ENCODE measurements around the gene PDE1C. TPM values are rescaled to one million over a fixed set of nuclear protein-coding genes. Genes with fewer than 3 reads are reported as not detected.

The PDE1C gene
- total RNA-seq, 1 donor from 2014 or later, result 0.03 TPM

- no peak for DNase-seq (ENCODE audit: low read depth)
Observed at GRCh38 chr7:31950091-31950755, 120.0 kb downstream of the PDE1C start.

GRCh38 chr7:31948029-31948428 is 122.2 kb downstream of the PDE1C start:
- DNase-seq (ENCODE audit: low read depth), result peak; percentile 5

- no peak for DNase-seq (ENCODE audit: low read depth)
Observed at GRCh38 chr7:31940167-31940566, 130.0 kb downstream of the PDE1C start.

- DNase-seq (ENCODE audit: low read depth), result no peak
Observed at GRCh38 chr7:31939076-31939475, 131.1 kb downstream of the PDE1C start.

- no peak for DNase-seq (ENCODE audit: low read depth)
Observed at GRCh38 chr7:31938650-31939049, 131.6 kb downstream of the PDE1C start.

- DNase-seq (ENCODE audit: low read depth), result no peak
Observed at GRCh38 chr7:31937982-31938381, 132.2 kb downstream of the PDE1C start.

- no peak for DNase-seq (ENCODE audit: low read depth)
Observed at GRCh38 chr7:31935124-31936054, 134.8 kb downstream of the PDE1C start.

GRCh38 chr7:31934551-31934950 is 135.7 kb downstream of the PDE1C start:
- no peak for DNase-seq (ENCODE audit: low read depth)

- no peak for DNase-seq (ENCODE audit: low read depth)
Observed at GRCh38 chr7:31933481-31933880, 136.7 kb downstream of the PDE1C start.

GRCh38 chr7:31926991-31927584 is 143.1 kb downstream of the PDE1C start:
- DNase-seq (ENCODE audit: low read depth), result no peak

- DNase-seq (ENCODE audit: low read depth), result no peak
Observed at GRCh38 chr7:31925753-31926454, 144.3 kb downstream of the PDE1C start.

GRCh38 chr7:31924251-31924650 is 146.0 kb downstream of the PDE1C start:
- DNase-seq (ENCODE audit: low read depth), result no peak

- no peak for DNase-seq (ENCODE audit: low read depth)
Observed at GRCh38 chr7:31922848-31923247, 147.4 kb downstream of the PDE1C start.

- DNase-seq (ENCODE audit: low read depth), result no peak
Observed at GRCh38 chr7:31921047-31921446, 149.2 kb downstream of the PDE1C start.

- no peak for DNase-seq (ENCODE audit: low read depth)
Observed at GRCh38 chr7:31919678-31920369, 150.4 kb downstream of the PDE1C start.

- no peak for DNase-seq (ENCODE audit: low read depth)
Observed at GRCh38 chr7:31918706-31919393, 151.4 kb downstream of the PDE1C start.

GRCh38 chr7:31917256-31917655 is 153.0 kb downstream of the PDE1C start:
- DNase-seq (ENCODE audit: low read depth), result no peak

GRCh38 chr7:31910191-31910590 is 160.0 kb downstream of the PDE1C start:
- no peak for DNase-seq (ENCODE audit: low read depth)

GRCh38 chr7:31906479-31907171 is 163.6 kb downstream of the PDE1C start:
- no peak for DNase-seq (ENCODE audit: low read depth)

- DNase-seq (ENCODE audit: low read depth), result no peak
Observed at GRCh38 chr7:31903962-31904361, 166.2 kb downstream of the PDE1C start.
